ENCODE measurements around the gene TNFRSF19. TPM values are rescaled to one million over a fixed set of nuclear protein-coding genes. Genes with fewer than 3 reads are reported as not detected.

The TNFRSF19 gene
- total and polyA plus RNA-seq, 8 donors = 1.2 to 14.0 (median 2.7) TPM; not detected in 1

- Histone ChIP-seq H3K4me3 (no peak overlapping the region), H3K4me1 (peaks cover 0 to 7% (median 0%) of the 10 kb centered on the region in 4 donors), H3K27ac (no peak overlapping the region), H3K9me3 (no peaks in the 10 kb centered on the region), H3K27me3 (no peaks in the 10 kb centered on the region), H3K36me3 (peaks cover 0 to 8% (median 3%) of the 10 kb centered on the region in 4 donors)
- intact Hi-C loops (cut with DNase I; ENCODE audit: low total_unique reads) = no loop called here
- 76 to 87% (median 83%) methylated on average over 8 of the region's 8 CpGs for WGBS, 5 donors
- no peak for DNase-seq
- no peak for TF ChIP-seq EP300 (IDR thresholded peaks at IDR 0.05)
- TF ChIP-seq POLR2A (IDR thresholded peaks at IDR 0.05) = no peak
- no peak for TF ChIP-seq CTCF (IDR thresholded peaks at IDR 0.05)
- no peak for TF ChIP-seq POLR2AphosphoS5 (IDR thresholded peaks at IDR 0.05)
These were observed 48.1 kb downstream of the TNFRSF19 start for GRCh38 chr13:23618341-23618740.

- WGBS, 5 donors = 86 to 91% (median 89%) methylated on average over 5 of the region's 5 CpGs
- H3K4me3 ChIP-seq = no peak overlapping the region
- no peaks in the 10 kb centered on the region for H3K27me3 ChIP-seq
- TF ChIP-seq POLR2A (IDR thresholded peaks at IDR 0.05) (no peak), CTCF (IDR thresholded peaks at IDR 0.05) (no peak), EP300 (IDR thresholded peaks at IDR 0.05) (no peak), POLR2AphosphoS5 (IDR thresholded peaks at IDR 0.05) (no peak)
- intact Hi-C loops (cut with DNase I; ENCODE audit: low total_unique reads) = no loop called here
- H3K9me3 ChIP-seq = no peaks in the 10 kb centered on the region
- DNase-seq = no peak
- H3K27ac ChIP-seq = no peak overlapping the region
- peaks cover 0 to 8% (median 3%) of the 10 kb centered on the region in 4 donors for H3K36me3 ChIP-seq
- peaks cover 0 to 7% (median 0%) of the 10 kb centered on the region in 4 donors for H3K4me1 ChIP-seq
These were observed 49.0 kb downstream of the TNFRSF19 start for GRCh38 chr13:23619068-23619855.

GRCh38 chr13:23620211-23620610 is 50.0 kb downstream of the TNFRSF19 start:
- DNase-seq = no peak
- intact Hi-C loops (cut with DNase I; ENCODE audit: low total_unique reads) = no loop called here
- no peak overlapping the region for H3K27ac ChIP-seq
- H3K36me3 ChIP-seq = peaks cover 0 to 8% (median 3%) of the 10 kb centered on the region in 4 donors
- WGBS, 5 donors = 84 to 94% (median 89%) methylated on average over 5 of the region's 5 CpGs
- no peaks in the 10 kb centered on the region for H3K9me3 ChIP-seq
- H3K4me1 ChIP-seq = peaks cover 0 to 7% (median 0%) of the 10 kb centered on the region in 4 donors
- no peaks in the 10 kb centered on the region for H3K27me3 ChIP-seq
- no peak overlapping the region for H3K4me3 ChIP-seq
- TF ChIP-seq CTCF (IDR thresholded peaks at IDR 0.05) (no peak), POLR2AphosphoS5 (IDR thresholded peaks at IDR 0.05) (no peak), POLR2A (IDR thresholded peaks at IDR 0.05) (no peak), EP300 (IDR thresholded peaks at IDR 0.05) (no peak)

GRCh38 chr13:23620613-23621315 is 50.6 kb downstream of the TNFRSF19 start:
- DNase-seq = no peak
- intact Hi-C loops (cut with DNase I; ENCODE audit: low total_unique reads) = no loop called here
- Histone ChIP-seq H3K27me3 (no peaks in the 10 kb centered on the region), H3K4me1 (peaks cover 0 to 7% (median 0%) of the 10 kb centered on the region in 4 donors), H3K27ac (no peak overlapping the region), H3K36me3 (peaks cover 0 to 6% (median 3%) of the 10 kb centered on the region in 4 donors), H3K4me3 (no peak overlapping the region), H3K9me3 (no peaks in the 10 kb centered on the region)
- WGBS, 5 donors = 74 to 87% (median 79%) methylated on average over 8 of the region's 8 CpGs
- TF ChIP-seq POLR2AphosphoS5 (IDR thresholded peaks at IDR 0.05) (no peak), POLR2A (IDR thresholded peaks at IDR 0.05) (no peak), EP300 (IDR thresholded peaks at IDR 0.05) (no peak)

All from stomach (tissue), 9 donors.